ENCODE measurements around the gene IFNL1. TPM values are rescaled to one million over a fixed set of nuclear protein-coding genes. Genes with fewer than 3 reads are reported as not detected.

IFNL1 gene
- polyA plus RNA-seq (2012; ENCODE audit: missing spikeins), result not detected

DNA sequence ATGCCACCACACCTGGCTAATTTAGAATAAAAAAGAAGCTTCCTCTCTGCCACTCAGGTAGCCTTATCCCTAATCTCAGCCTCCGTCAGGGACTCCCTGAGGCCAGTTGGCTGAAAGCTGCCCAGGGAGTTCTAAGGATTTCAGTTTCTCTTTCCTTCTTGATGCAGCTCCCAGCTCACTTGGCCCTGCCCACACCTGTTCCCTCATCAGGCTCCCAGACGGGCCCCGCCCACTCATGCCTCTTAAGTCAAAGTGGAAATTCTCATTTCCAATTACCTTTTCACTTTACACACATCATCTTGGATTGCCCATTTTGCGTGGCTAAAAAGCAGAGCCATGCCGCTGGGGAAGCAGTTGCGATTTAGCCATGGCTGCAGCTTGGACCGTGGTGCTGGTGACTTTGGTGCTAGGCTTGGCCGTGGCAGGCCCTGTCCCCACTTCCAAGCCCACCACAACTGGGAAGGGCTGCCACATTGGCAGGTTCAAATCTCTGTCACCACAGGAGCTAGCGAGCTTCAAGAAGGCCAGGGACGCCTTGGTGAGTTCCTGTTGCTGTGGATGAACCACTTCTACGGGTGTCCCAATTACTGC is at the start of gene IFNL1:
Gene IFNL1 (plus strand): TSS at position 353 of the 591 bp plus-strand sequence. CDS start 15 bp downstream, at position 368.
- no peak for TF ChIP-seq TAF1 (IDR thresholded peaks at IDR 0.05; ENCODE audit: borderline replicate concordance, low read depth, low read length)
- no peak for TF ChIP-seq POLR2AphosphoS5 (IDR thresholded peaks at IDR 0.05; ENCODE audit: low read depth, low read length)
- no peak for TF ChIP-seq POLR2A (IDR thresholded peaks at IDR 0.05; ENCODE audit: low read depth, low read length)
- FAIRE-seq (no peak), DNase-seq (ENCODE audit: insufficient read length) (no peak)

DNA sequence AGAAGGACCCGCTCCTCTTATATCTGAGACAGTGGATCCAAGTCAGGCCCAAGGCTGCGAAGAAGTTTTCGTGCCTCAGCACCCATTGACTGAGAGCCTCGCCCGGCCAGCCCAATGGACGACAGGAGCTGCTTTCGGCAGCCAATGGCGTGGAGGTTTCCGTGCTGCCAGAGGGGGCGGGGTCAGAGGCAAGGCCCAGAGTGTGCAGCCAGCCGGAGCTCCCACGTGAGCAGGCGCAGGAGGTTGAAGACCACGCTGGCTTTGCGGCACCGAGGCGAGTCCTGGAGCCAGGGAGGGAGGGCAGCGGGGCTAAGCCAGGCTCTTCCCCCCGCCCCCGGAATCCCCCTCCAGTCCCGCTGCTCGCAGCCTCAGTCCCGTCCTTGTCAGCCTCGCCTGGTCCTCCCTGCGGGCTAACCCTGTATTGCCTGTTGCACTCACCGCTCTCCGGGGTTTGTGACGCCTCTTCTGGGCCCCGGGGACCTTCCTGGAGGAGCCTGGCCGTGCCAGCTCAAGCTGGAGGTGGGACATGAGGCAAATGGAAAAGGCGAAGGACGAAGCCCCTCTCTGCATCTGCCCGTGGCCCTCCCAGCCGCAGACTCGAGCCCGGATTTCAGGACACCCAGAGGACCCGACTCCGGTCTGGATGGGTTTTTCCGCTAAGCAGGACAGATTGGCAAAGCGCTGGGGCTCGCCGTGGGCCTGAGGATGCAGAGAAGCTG is 49.1 kb upstream of the IFNL1 start:
- FAIRE-seq (no peak), DNase-seq (ENCODE audit: insufficient read length) (no peak)
- TF ChIP-seq TAF1 (IDR thresholded peaks at IDR 0.05; ENCODE audit: borderline replicate concordance, low read depth, low read length) (no peak), POLR2AphosphoS5 (IDR thresholded peaks at IDR 0.05; ENCODE audit: low read depth, low read length) (no peak), POLR2A (IDR thresholded peaks at IDR 0.05; ENCODE audit: low read depth, low read length) (no peak)

DNA sequence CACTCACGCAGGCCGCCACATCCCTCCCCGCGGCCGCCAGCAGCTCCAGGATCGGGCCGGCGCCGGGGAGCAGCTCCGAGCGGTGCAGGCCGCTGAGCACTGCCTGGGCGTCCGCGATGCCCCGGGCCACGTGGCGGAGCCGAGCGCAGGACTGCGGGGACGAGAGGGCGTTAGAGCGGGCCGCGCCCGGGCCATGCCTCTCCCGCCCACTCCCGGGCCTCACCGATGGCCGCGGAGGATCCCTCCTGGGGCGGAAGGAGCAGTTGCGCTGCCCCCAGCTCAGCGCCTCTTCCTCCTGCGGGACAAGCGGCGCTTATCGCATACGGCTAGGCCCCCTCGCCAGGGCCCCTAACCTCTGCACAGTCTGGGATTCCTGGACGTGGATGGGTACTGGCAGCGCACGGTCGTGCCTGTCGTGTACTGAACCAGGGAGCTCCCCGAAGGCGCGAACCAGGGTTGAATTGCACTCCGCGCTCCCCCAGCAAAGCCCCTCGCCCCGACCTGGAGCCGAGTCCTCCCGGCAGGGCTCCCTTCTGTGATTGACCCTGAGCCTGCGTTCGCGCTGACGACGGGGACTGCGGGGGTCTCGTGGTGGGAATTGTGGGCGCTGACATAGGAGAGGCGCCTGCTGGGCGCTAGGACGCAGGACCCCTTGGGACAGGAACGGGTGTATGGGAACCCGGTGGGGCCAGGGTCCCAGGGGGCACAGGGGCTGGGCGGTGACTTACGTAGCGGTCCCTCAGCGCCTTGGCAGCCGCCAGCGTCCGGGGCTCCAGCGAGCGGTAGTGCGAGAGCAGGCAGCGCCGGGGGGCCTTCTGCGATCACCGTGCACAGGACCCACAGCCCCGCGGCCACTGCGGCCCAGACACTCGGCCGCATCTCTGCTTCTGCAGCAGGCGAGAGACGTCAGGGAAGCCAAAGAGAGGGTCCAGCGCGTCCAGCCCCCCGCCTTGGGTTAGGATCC is 48.2 kb upstream of the IFNL1 start:
- no peak for DNase-seq (ENCODE audit: insufficient read length)
- FAIRE-seq, result no peak
- TF ChIP-seq TAF1 (IDR thresholded peaks at IDR 0.05; ENCODE audit: borderline replicate concordance, low read depth, low read length), result no peak
- no peak for TF ChIP-seq POLR2A (IDR thresholded peaks at IDR 0.05; ENCODE audit: low read depth, low read length)
- no peak for TF ChIP-seq POLR2AphosphoS5 (IDR thresholded peaks at IDR 0.05; ENCODE audit: low read depth, low read length)

DNA sequence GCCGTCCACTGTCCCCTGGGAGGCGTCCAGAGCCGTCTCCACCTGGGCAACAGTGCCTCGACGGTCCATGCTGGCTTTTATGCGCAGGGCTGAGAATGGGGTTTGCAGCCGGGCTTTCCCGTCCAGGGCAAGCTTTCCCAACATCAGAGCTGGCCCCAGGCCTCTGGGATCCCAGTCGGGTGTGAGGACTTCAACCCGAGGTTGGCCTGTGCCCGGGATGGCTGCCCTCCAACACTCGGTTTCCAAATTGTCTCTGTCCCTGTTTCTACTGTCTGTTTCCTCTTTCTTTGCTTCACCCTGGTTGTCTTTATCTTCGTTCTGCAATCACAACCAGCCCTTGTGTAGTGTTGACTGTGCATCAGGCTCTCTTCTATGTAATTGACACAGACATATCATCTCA is 47.4 kb upstream of the IFNL1 start, which contains the start of gene IFNL4:
Gene IFNL4 (minus strand): TSS at position 51 of the 400 bp plus-strand sequence.
- TF ChIP-seq TAF1 (IDR thresholded peaks at IDR 0.05; ENCODE audit: borderline replicate concordance, low read depth, low read length) (no peak), POLR2AphosphoS5 (IDR thresholded peaks at IDR 0.05; ENCODE audit: low read depth, low read length) (no peak), POLR2A (IDR thresholded peaks at IDR 0.05; ENCODE audit: low read depth, low read length) (no peak)
- FAIRE-seq, result no peak
- no peak for DNase-seq (ENCODE audit: insufficient read length)

DNA sequence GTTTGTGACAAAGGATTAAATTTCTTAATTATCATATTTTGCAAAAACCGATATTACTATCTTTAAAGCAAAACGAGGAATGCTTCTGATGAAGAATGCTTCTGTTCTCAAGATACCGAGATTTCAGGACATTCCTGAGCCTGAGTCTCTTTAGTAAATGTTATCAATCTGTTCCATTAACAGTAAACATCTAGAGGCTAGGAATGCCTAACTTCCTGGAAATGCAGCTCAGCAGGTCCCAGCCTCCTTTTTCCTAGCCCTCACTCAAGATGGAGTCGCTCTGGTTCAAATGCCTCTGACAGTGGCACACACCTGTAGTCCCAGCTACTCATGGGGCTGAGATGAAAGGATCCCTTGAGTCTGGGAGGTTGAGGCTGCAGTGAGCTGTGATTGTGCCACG is 45.1 kb upstream of the IFNL1 start:
- no peak for TF ChIP-seq TAF1 (IDR thresholded peaks at IDR 0.05; ENCODE audit: borderline replicate concordance, low read depth, low read length)
- no peak for TF ChIP-seq POLR2AphosphoS5 (IDR thresholded peaks at IDR 0.05; ENCODE audit: low read depth, low read length)
- no peak for TF ChIP-seq POLR2A (IDR thresholded peaks at IDR 0.05; ENCODE audit: low read depth, low read length)
- no peak for FAIRE-seq
- DNase-seq (ENCODE audit: insufficient read length), result no peak

DNA sequence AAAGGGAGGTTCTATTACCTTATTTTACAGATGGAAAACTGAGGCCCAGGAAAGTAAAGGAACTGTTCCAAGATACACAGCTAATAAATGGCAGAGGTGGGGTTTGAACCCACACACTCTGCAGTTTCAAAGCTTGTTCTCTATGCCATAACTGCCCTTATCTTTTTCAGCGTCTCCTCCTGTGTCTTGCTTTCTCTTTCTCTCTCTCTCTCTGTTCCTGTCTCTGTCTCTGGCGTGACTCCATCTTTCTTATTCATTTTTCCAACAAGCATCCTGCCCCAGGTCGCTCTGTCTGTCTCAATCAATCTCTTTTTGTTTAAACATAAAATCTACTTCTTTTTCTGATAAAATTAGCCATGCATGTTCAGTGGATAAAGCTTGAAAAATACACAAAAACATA is 44.4 kb upstream of the IFNL1 start:
- DNase-seq (ENCODE audit: insufficient read length) (no peak), FAIRE-seq (no peak)
- TF ChIP-seq POLR2AphosphoS5 (IDR thresholded peaks at IDR 0.05; ENCODE audit: low read depth, low read length) (no peak), TAF1 (IDR thresholded peaks at IDR 0.05; ENCODE audit: borderline replicate concordance, low read depth, low read length) (no peak), POLR2A (IDR thresholded peaks at IDR 0.05; ENCODE audit: low read depth, low read length) (no peak)

DNA sequence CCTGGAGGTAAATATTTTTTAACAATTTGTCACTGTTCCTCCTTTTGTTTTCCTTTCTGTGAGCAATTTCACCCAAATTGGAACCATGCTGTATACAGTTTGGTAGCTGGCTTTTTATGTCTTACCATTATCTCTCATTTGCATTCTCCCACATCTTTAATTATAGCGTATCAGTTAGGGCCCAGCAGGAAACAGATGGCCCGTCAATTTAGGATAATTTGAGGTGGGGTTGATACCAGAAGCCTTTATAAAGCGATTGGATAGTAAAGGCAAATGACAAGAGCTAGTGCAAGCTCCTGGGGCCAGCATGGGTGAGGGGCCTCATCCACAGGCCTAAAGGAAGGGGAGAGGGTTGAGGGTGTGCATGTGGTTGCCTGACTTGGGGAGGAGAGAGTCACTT is 43.7 kb upstream of the IFNL1 start:
- no peak for DNase-seq (ENCODE audit: insufficient read length)
- no peak for TF ChIP-seq POLR2A (IDR thresholded peaks at IDR 0.05; ENCODE audit: low read depth, low read length)
- no peak for TF ChIP-seq POLR2AphosphoS5 (IDR thresholded peaks at IDR 0.05; ENCODE audit: low read depth, low read length)
- no peak for TF ChIP-seq TAF1 (IDR thresholded peaks at IDR 0.05; ENCODE audit: borderline replicate concordance, low read depth, low read length)
- FAIRE-seq, result no peak

DNA sequence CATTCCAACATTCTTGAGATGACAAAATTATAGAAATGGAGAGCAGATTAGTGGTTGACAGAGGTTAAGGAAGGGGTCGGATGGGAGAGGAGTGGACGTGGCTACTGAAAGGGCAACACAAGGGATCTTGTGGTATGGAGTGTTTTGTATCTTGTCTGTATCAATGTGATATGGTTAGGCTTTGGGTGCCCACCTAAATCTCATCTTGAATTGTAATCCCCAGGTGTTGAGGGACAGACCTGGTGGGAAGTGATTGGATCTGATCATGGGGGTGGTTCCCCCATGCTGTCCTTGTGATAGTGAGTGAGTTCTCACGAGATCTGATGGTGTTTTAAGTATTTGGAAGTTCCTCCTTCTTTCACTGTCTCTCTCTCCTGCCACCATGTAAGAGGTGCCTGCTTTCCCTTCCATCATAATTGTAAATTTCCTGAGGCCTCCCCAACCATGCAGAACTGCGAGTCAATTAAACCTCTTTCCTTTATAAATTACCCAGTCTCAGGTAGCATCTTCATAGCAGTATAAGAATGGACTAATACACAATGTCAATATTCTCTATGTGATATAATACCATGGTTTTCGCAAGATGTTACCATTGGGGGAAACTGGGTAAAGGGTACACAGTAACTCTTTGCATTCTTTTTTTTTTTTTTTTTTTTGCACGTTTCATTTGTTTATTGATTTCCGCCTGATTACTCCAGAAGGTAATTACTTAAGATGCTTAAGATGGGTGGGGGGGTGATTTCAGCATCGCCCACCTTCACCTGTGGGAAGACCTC is 42.6 kb upstream of the IFNL1 start:
- FAIRE-seq (no peak), DNase-seq (ENCODE audit: insufficient read length) (no peak)
- no peak for TF ChIP-seq TAF1 (IDR thresholded peaks at IDR 0.05; ENCODE audit: borderline replicate concordance, low read depth, low read length)

DNA sequence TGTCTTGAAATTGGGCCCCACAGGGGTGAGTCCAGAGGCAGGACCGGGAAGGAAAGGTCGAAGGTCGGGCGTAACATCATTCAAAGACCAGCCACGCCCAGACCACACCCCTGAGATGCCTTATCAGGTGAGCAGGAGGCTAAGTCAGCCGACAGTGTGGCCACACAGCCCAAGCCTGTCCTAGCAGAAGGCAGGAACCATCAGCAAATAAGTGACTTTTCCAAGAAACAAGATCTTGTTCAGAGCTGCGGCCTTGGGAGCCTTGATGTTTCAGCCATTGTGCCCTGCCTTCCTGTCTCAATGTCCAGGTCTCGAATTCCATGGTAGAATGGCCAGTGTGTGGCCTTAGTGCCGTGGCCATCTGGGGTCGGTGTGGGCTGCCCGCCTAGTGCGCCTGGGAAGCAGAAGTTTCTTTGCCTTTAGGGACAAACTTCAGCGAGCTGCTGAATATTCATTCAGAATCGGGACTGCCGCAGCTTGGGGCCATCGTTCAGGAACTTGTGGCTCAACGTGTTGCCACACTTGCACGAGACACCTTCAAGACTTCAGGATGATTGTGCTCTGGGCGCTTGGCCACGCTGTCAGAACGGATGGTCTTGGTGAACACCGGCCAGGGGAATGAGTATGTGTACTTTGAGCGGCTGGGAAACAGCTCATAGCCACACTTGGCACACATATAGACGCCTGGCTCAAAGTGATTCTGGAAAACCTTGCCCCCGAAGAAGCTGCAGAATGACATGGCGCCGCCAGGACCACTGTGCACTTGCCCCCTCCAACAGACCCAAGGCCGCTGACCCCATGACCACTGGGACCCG is 41.5 kb upstream of the IFNL1 start:
- FAIRE-seq (no peak), DNase-seq (ENCODE audit: insufficient read length) (no peak)
- TF ChIP-seq POLR2A (IDR thresholded peaks at IDR 0.05; ENCODE audit: low read depth, low read length) (no peak), POLR2AphosphoS5 (IDR thresholded peaks at IDR 0.05; ENCODE audit: low read depth, low read length) (no peak), TAF1 (IDR thresholded peaks at IDR 0.05; ENCODE audit: borderline replicate concordance, low read depth, low read length) (no peak)

DNA sequence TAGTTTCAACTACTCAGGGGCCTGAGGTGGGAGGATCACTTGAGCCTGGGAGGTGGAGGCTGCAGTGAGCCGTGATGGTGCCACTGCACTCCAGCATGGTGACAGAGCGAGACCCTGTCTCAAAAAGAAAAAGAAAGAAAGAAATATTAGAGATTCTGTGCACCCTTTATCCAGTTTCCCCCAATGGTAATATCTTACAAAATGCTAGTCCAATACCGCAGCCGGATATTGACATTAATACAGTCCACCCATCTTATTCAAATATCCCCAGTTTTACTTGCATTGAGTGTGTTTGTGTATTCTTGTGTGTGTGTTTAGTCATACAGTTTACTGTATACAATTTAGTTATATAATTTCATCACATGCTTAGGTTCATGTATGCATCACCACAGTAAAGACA is 39.0 kb upstream of the IFNL1 start:
- TF ChIP-seq TAF1 (IDR thresholded peaks at IDR 0.05; ENCODE audit: borderline replicate concordance, low read depth, low read length), result no peak
- TF ChIP-seq POLR2A (IDR thresholded peaks at IDR 0.05; ENCODE audit: low read depth, low read length), result no peak
- TF ChIP-seq POLR2AphosphoS5 (IDR thresholded peaks at IDR 0.05; ENCODE audit: low read depth, low read length), result no peak
- DNase-seq (ENCODE audit: insufficient read length) (no peak), FAIRE-seq (no peak)
